Fibroblast of peridontal ligament (primary cell): ENCODE results near the gene NCLN.
A peak's percentile ranks its signal among the peaks of the same experiment; 100 is the strongest.
"Not testable (repeated sequence)": the region's sequence is repeated elsewhere in the genome, so short reads cannot be mapped to it uniquely, and the experiment has no call there.

ENCODE experiments used
- DNase-seq: peaks from one replicate; pipeline ENCODE4 v3.0.0-alpha.2; 2010; ENCODE audit errors: extremely low read depth

The NCLN gene

DNA sequence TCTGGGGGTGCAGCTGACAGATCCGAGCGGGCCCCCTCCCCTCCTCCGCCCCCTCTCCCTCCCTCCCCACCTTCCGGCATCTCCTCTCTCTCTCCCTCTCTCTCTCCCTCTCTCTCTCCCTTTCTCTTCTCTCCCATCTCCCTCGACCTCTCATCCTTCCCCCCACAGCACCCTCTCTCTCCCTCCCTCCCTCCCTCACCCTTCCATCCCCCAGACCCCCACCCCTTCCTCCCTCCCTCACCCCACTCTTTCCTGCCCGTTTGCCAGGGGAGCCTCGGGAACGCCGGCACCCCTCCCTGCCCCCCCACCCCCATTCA is 39.4 kb downstream of the NCLN start:
- DNase-seq: no peak

DNA sequence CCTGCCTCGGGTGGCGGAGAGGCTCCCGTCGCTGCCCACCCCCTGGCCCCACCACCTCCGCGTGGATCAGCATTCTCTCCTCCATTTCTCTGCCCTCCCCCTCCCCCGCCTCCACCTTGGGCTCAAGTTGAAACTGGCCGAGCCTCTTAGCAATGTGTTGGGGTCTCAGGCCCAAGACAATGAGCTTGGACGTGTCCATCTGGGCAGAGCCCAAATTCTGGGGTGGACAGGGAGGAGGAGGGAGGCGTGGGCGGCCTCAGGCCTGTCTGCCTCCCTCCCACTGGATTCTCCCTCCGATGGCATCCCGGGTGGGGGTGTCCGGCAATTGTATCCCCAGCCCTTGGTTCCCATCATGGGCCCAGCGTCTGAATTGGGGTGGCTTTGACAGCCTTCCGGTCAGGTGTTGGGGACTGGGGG is 40.0 kb downstream of the NCLN start:
- no peak for DNase-seq

DNA sequence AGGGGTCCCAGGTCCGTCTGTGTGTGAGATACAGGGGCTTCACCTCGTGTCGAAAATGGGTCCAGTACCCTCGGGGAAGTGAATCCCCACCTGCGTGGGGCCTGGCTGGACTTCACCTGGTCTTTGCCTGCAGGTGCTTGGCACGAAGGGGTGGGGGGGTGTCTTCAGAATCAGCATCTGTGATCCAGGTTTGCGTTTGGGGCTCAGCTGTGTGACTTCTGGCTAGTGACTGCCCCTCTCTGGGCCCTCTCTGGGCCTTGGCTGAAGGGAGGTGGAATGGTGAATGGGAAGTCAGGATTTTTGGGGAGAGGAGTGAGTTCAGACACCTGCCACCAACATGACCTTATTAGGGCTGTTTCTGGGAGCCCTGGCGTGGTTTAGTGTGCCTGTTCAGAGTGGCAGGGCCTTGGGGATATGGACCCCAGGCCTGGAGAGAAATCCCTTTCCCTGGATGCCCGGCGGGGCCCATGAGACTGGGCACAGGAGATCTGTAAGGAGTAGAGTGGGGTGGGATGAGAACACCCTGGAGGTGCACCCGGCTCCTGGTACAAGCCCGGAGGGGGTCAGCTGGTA is 41.4 kb downstream of the NCLN start:
- no peak for DNase-seq

DNA sequence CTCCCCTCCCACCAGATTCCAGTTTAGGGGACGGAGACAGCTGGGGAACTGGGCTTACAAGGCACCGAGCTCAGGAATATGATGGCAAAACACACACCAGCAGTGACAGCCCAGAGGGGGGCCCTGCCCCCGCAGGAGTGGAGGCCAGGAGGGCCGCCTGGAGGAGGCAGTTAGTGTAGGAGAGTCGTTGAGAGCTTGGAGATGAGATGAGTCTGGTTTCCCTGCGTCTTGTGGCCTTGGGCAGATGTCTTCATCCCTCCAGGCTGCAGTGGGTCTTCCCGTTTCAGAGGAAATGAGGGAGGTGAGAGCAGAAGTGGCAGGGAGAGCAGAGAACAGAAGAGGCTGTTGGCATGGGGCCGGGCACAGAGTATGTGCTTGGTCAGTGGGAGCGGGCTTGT is 43.6 kb downstream of the NCLN start:
- DNase-seq: no peak

DNA sequence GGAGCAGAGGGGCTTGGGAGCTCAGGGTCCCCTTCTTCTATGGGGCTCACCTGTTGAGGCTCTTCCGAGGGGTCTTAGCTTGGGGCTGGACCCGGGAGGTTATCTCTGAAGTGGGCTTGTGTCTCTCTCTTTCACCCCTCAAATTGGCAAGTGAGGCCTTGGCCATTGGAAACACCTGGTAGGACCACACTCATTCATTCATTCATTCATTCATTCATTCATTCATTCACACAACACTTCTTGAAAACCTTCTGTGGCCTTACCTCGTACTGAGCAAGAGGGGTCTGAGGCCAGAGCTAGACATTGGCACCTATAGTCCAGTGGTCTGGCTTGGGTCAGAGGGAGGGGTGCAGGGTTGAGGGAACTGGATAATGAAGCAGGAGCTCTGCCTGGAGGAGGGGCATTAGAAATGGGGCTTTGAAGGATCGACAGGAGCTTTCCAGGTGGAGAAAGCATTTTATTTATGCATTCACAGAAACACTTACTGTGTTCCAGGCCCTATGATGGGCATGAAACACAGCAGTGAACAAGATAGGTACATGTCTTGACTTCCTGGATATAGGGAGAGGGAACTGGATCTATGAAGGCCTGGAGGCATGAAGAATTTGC is 44.3 kb downstream of the NCLN start:
- no peak for DNase-seq

DNA sequence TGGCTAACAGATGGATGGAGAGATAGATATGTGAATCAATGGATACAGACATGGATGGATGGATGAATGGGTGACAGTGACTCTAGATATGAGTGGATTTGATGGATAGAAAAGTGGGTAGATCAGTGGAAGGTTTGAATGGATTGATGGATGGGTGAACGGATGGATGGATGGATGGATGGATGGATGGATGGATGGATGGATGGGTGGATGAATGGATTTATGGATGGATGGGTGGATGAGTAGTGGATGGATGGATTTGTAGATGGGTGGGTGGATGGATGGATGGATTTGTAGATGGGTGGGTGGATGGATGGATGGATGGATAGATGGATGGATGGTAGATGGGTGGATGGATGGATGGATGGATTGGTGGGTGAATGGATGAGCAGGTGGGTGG is 45.6 kb downstream of the NCLN start:
- DNase-seq: no peak

DNA sequence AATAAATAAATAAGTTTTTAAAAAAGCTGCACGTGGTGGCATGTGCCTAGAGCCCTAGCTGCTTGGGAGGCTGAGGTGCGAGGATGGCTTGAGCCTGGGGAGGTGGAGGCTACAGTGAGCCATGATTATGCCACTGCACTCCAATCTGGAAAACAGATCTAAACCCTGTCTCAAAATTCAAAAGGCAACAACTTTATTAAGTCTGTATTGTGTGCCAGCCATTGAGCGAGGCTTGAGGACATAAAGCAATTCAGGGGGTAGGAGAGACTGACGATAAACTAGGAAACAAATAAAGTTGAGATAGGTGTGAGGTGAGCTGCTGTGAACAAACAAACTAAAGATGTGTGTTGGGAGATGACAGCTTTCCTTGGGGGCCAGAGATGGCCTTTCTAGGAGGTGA is 47.4 kb downstream of the NCLN start:
- no peak for DNase-seq

DNA sequence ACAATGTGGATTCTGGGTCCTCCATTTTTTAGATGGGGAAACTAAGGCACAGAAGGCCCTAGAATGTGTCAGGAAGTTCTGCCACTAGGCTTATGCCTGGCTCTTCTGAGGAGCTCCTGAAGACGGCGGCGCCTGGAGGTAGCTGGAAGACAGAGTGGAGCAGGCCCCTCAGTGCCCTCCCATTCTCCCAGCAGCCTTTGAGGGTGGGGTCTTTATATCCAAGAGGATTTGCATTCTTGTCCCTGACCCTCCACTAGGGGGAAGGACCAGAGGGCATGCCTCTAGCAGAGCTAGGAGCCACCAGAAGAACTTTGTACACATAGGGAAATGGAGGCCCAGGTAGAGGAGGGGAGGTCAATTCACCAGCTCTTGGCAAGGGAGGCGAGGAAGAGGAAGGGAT is 48.1 kb downstream of the NCLN start:
- no peak for DNase-seq

DNA sequence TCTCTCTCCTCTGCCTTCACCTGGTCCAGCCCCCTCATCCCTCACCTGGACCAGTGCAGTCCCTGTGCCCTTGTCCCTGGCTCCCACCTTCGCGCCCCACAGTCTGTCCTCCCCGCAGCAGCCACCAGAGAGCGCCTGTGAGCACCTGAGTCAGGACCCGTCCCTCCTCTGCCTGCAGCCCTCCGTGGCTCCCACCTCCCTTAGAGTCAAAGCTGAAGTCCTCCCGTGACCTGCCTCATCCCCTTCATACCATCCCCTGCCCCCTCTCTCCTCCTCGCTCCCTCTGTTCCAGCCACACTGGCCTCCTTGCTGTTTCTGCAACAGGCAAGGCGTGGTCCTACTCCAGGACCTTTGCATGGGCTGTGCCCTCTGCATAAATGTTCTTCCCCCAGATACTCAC is 49.1 kb downstream of the NCLN start:
- no peak for DNase-seq

DNA sequence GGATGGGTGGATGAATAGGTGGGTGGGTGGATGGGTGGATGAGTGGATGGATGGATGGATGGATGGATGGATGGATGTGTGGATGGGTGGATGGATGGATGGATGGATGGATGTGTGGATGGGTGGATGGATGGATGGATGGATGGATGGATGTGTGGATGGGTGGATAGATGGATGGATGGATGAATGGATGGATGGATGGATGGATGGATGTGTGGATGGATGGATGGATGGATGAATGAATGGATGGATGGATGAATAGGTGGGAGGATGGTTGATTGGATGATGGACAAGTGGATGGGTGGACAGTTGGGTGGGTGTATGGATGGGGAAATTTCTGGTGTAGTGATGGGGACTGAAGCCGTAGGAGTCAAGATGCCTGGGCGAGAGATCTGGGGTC is 49.9 kb downstream of the NCLN start:
- DNase-seq: not testable (repeated sequence)

DNA sequence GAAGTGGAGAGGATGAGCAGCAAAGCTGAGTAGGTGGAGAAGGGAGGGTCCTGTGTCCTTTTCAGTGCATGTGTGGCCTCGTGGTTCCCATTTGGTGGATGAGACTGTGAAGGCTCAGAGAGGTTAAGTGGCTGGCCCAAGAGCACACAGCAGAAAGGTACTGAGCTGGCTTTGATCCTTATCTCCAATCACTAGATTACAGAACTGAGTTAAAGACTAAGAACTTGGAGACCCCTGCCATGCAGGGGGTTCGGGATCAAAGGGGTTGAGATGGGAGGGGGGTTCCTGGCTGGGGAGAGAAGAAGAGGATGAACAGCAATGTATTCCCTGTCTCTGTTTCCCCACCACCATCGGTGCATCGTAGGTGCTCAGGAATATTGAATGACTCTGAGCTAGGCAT is 50.5 kb downstream of the NCLN start:
- DNase-seq: no peak

DNA sequence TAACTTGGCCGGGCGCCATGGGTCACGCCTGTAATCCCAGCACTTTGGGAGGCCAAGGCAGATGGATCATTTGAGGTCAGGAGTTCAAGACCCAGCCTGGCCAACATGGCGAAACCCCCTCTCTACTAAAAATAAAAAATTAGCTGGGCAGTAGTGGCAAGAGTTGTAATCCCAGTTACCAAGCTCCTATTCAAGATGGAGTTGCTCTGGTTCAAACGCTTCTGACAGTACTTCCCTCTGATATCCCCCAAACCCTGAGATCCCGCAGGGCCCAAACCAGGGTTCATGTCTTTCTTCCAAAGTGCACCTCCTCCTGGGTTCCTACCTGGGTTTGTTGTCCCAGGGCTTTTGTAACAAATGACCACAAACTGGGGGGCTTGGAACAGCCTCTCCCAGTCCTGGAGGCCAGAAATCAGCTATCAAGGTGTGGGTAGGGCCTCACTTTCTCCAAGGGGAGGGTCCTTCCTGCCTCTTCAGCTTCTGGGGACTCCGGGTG is 52.4 kb downstream of the NCLN start:
- no peak for DNase-seq

DNA sequence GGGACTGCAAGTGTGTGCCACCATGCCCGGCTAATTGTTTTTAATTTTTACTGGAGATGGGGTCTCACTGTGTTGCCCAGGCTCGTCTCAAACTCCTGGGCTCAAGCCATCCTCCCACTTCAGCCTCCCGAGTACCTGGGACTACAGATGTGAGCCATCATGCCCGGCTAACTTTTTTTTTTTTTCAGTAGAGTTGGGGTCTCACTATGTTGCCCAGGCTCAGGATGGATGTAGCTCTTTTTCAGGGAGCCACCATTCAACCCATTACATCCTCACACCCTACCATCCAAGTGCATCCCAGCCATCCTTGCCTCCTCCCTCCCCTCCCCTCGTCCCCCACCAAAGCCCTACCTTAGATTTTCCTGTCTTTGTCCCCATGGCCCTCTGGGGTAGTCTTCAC is 53.6 kb downstream of the NCLN start:
- DNase-seq: no peak

DNA sequence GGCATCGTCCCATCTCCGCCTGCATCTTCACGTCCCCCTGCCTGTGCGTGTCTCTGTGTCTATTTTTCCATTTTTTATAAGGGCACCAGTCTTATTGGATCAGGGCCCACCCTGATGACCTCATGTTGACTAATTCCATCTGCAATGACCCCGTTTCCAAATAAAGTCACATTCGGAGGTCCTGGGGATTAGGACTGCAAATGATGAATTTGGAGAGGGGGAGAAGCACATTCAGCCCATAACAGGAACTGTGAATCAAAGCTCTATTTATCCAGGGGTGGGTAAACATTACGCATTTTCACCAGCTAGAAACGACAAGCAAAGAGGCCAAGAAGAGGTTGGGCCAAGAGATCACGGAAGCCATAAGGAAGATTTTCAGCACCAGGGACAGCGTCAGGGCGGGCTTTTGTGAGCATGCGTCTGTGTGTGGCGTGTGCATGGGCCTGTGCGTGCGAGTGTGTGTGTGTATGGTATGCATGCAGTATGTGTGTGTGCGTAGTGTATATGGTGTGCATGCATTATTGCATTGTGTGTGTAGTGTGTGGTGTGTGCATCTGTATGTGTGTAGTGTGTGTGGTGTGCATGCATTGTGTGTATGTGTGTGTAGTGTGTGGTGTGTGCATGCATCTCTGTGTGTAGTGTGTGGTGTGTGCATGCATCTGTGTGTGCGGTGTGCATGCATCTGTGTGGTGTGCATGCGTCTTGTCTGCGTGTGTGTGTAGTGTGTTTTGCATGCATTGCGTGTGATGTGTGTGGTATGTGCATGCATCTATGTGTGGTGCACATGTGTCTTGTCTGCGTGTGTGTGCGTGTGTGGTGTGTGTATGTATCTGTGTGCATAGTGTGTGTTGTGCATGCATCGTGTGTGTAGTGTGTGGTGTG is 58.3 kb downstream of the NCLN start:
- DNase-seq: peak; percentile 51

DNA sequence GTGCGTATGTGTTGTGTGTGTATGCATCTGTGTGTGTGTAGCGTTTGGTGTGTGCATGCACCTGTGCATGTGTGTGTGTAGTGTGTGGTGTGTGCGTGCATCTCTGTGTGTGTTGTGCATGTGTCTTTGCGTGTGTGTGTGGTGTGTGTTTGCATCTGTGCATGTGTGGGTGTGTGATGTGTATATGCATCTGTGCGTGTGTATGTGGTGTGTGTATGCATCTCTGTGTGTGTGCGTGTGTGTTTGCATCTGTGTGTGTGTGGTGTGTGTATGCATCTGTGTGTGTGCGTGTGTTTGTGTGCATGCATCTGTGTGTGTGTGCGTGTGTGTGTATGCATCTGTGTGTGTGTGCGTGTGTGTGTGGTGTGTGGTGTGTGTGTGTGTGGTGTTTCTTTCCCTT is 59.3 kb downstream of the NCLN start:
- DNase-seq: no peak

DNA sequence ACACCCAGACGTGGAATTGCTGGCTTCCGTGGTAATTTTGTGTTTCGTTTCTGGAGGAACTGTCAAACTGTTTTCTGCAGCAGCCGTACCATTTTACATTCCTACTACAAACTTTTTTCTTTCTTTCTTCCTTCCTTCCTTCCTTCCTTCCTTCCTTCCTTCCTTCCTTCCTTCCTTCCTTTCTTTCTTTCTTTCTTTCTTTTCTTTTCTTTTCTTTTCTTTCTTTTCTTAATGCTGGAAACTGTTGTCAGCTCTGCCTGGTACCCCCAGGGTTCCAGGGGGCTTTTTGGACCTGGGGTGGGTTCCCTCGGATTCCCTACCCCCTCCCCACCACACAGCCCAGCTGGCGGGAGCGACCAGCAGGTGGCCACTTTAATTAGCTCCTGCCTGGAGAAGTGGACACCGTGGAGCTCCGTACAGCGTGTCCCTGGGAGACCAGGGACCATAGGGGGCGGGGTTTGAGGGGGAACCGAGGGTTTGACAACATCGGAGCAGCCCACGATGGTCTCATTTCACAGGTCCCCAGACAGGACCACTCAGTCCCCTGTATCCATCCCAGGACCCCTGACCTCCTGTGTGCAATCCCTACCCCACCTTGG is 63.1 kb downstream of the NCLN start:
- no peak for DNase-seq

DNA sequence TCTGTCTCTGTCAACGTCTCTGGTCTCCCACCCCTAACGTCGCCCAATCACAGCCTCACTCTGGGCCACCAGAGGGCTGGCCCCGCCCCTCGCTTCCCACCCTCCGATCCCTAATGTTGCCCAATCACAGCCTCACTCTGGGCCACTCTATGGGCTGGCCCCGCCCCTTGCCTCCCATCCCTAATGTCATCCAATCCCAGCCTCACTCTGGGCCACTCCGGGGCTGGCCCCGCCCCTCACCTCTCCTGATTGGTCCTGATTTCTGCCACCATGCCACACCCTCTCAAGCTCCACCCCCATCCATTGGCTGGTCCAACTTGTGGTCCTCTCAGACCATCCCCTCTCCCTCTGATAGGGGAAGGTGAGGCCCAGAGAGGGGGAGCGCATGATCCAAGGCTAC is 63.7 kb downstream of the NCLN start:
- no peak for DNase-seq

DNA sequence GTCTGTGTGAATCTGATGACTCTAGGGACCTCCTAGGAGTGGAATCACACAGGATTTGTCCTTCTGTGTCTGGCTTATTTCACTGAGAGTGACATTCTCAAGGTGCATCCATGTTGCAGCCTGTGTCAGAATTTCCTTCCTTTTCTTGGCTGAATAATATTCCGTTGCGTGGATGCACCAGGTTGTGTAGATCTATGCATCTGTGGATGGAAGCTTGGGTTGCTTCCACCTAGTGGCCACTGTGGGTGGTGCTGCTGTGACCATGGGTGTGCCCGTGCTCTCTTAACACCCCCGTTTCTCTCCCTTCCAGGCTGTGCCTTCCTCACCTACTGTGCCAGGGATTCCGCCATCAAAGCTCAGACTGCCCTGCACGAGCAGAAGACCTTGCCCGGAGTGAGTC is 64.9 kb downstream of the NCLN start:
- DNase-seq: no peak

DNA sequence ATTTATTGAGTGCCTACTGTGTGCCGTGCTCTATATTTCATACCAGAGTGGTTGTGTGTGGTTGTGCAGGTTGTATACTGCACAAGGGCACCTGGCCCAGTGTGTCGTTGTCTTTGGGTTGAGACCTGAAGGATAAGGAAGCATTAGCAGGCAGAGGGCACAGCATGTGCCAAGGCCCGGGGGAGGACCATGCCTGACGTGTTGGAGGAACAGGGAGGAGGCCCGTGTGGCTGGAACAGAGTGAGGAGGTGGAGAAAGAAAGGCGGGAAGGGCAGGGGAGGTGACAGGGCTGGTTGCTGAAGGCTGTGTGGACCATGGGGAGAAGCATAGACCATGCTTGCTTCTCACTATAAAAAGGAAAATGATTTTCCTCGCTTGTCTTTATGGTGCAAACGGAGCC is 65.5 kb downstream of the NCLN start:
- no peak for DNase-seq

DNA sequence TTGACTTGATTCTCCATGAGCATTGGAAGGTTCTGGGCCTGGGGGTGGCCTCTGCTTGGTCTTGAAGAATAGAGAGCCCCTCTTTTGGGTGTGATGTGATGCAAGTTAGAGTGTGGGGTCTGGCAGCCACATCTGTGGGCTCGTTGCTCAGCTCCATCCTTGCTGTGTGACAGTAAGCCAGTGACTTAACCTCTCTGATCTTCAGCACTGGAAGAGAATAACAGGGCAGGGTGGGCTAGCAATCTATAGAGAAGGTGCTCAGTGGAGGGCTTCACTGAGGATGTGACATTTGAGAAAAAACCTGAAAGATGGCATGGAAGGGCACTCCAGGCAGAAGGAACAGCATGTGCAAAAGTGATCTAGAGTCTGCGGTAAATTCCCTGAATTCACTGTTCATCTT is 66.9 kb downstream of the NCLN start:
- DNase-seq: no peak

DNA sequence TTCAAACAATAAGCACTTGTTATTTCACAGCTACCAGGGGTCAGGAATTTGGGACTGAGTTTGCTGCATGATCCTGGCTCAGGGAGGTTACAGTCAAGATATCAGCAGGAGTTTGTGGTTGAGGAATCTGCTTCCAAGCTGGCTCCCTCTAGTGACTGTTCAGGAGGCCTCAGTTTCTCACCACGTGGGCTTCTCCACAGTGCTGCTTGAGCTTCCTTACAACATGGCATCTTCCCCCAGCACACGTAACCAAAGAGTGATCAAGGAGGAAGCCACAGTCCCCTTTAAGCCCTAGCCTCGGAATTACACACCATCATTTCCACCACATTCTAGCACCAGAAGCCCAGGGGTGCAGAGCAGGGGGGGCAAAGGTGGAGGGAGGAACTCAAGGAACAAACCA is 67.5 kb downstream of the NCLN start:
- DNase-seq: no peak

DNA sequence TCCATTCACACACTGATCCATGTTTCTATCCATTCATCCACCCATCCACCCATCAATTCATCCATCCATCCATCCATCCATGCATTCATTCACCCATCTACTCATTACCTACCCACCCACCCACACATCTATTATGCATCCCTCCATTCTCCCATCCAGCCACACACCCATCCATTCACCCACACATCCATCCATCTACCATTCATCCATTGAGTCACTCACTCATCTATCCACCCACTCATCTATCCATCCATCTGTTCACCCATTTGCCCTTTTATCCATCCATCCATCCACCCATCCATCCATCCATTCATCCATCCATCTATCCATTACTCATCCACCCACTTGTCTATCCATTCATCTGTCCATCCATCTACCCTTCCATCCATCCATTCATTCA is 68.8 kb downstream of the NCLN start:
- DNase-seq: no peak

DNA sequence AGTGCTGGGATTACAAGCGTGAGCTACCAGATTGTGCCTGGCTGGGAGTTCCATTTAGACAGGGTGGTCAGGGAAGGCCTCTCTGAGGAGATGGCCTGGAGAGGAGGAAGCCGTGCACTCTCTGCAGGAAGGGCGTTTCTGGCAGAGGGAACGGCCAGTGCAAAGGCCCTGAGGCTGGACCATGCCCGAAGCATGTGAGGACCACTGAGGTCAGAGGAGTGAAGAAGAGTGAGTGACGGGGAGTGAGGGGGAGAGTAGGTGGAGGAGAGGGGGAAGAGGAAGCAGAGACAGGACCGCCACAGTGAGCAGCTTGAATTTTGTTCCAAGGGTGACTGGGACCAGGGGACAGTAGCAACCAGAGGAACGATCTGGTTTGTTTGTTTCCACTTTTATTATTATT is 71.3 kb downstream of the NCLN start:
- DNase-seq: no peak
